ENCODE measurements around the gene MRPL55.

- TF ChIP-seq CTCF (IDR thresholded peaks at IDR 0.05) (peak in 2 of 6 experiments; percentile 6 to 19), POLR2A (IDR thresholded peaks at IDR 0.05) (peak; percentile 82 to 87)
These were observed at the start of gene MRPL55 for GRCh38 chr1:228109073-228109961.

Measured in thyroid gland (tissue), 4 donors.